ENCODE measurements around the gene TNN.

The TNN gene

DNA sequence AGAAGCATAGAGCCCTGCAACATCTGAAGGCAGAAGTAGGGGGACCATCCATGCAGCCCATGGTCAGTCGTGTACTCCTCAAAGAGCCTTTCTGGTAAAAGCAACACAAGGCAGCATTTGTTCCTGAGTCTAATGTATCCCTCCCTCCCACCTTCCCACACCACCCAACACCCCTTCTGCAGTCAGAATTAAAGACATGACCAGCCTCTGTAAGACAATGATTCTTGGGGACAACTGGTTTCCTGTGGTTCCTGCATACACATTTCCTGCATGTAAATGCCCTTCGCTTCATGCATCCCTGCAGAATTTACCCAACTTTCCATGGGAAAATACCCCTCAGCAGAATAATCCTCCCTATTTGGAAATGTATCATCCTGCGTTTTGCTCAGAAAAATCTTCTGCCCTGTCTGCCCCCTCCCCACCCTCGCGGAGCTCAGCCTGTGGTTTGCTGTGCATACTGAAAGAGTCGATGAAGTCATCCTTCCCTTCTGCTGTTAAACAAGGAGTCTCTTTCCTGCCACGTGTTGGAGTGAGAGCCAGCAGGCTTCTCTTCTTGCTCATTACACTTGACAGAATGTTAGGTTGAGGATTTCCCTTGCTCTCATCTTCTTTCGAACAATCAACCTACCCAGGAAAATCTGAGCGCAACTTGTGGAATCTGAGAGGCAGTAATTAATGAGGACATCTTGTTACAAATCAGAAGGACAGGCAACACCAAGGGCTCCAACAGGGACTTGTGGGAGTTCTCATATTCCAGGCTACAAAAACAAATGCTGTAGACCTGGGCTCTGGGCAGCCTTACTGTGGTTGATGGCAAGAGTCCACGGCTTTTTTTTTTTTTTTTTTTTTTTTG lies 4.7 kb downstream of the TNN start:
- Histone ChIP-seq H3K27ac (no peak overlapping the region), H3K4me3 (ENCODE audit: low read depth, low read length) (no peak overlapping the region), H3K27me3 (replicated peaks) (no peaks in the 10 kb centered on the region), H3K36me3 (replicated peaks) (no peaks in the 10 kb centered on the region)
- DNase-seq, result peak; percentile 74
- in situ Hi-C loops (cut with HindIII; ENCODE audit: low pct_ligation_motif_present, low sequenced_read_pairs), result no loop called here
- TF ChIP-seq, protein P1, sequence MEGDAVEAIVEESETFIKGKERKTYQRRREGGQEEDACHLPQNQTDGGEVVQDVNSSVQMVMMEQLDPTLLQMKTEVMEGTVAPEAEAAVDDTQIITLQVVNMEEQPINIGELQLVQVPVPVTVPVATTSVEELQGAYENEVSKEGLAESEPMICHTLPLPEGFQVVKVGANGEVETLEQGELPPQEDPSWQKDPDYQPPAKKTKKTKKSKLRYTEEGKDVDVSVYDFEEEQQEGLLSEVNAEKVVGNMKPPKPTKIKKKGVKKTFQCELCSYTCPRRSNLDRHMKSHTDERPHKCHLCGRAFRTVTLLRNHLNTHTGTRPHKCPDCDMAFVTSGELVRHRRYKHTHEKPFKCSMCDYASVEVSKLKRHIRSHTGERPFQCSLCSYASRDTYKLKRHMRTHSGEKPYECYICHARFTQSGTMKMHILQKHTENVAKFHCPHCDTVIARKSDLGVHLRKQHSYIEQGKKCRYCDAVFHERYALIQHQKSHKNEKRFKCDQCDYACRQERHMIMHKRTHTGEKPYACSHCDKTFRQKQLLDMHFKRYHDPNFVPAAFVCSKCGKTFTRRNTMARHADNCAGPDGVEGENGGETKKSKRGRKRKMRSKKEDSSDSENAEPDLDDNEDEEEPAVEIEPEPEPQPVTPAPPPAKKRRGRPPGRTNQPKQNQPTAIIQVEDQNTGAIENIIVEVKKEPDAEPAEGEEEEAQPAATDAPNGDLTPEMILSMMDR (IDR thresholded peaks at IDR 0.05; ENCODE audit: low read depth, low read length, missing control alignments), result no peak

DNA sequence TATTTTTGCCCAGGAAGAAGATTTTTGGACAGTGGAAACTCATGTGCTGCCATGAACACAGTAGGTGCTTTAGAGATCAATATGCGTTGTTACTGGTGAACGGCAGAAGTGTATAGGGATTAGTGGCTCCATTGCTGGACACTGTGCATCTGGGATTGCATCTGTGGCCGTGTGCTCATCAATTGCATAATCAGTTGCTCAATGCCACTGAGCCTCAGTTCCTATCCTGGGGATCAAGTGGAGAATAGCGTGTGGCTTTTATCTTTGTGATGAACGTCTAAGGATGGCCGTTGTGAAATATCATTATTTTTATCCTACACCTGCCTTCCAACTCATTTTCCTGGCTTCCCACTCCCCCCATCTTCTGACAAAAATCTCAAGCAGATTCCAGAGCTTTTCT lies 5.4 kb downstream of the TNN start:
- in situ Hi-C loops (cut with HindIII; ENCODE audit: low pct_ligation_motif_present, low sequenced_read_pairs), result no loop called here
- H3K36me3 ChIP-seq (replicated peaks), result no peaks in the 10 kb centered on the region
- TF ChIP-seq, protein P1 (IDR thresholded peaks at IDR 0.05; ENCODE audit: low read depth, low read length, missing control alignments), result no peak
- H3K27ac ChIP-seq, result no peak overlapping the region
- no peak overlapping the region for H3K4me3 ChIP-seq (ENCODE audit: low read depth, low read length)
- no peak for DNase-seq
- no peaks in the 10 kb centered on the region for H3K27me3 ChIP-seq (replicated peaks)

DNA sequence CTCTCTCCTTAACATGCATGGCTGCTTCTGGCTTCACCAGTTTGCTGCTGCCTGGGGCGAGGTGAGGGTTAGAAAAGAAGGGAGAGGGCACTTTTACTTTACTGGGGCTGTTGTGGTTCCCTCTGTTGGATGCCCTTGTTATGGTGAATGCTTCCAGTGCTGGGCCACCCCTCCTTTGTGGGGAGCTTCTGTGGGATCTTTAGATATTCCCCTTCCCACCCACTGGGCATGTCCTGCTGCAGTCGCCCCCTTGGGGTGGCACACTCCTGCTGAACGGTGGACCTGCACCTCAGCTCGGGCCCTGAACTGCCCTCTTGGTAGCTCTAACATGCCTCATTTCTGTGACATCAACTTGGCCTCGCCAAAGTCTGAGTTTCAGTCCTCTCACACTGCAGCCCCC lies 6.0 kb downstream of the TNN start:
- H3K4me3 ChIP-seq (ENCODE audit: low read depth, low read length), result no peak overlapping the region
- TF ChIP-seq, protein P1 (IDR thresholded peaks at IDR 0.05; ENCODE audit: low read depth, low read length, missing control alignments), result no peak

DNA sequence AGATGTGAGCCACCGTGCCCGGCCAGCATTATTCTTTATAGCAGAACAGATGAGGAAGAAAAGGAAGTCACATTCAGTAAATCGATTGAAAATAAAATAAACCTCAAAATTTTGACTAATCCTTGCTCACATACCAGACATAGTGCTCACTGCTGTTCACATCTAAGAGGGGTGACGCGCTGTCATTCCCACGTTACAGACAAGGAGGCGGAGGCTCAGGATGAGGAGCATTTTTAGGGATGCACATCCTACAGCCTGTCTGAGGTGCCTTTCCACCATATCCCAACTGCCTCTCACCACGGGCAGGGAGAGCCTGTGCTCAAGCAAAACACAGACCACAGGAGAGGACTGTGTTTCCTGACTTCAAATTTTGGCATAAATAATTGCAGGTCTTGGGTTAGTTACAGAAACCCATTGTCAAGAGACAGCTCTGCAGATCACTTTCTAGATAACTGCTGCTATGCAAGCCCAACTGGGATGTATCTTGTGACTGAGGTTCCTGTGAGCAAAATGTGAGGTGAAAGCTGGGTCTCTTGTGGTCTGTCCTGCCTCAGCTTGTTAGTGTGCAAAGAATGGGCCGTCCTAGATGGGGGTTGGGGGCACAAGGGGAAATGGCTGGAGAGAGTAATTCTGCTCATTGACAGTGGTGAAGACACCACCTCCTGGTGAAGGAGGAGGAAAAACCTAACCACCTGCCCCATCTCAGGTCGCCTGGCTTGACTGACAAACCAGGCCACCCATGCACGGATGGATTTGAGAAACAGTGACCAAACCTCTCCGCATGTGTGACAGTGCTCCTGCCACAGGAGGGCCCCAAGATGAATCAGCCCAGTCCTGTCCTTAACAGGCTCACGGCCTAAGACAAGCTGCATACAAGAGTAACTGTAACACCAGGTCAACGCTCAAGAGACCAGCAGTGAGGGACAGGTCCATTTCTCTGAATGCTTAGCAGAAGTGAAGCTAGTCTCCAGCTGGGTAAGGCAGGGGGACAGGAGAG lies 8.2 kb downstream of the TNN start:
- TF ChIP-seq, protein P1 (IDR thresholded peaks at IDR 0.05; ENCODE audit: low read depth, low read length, missing control alignments), result no peak
- Histone ChIP-seq H3K36me3 (replicated peaks) (no peaks in the 10 kb centered on the region), H3K4me3 (ENCODE audit: low read depth, low read length) (no peak overlapping the region), H3K27me3 (replicated peaks) (no peaks in the 10 kb centered on the region), H3K27ac (no peak overlapping the region)
- peak; percentile 38 for DNase-seq
- in situ Hi-C loops (cut with HindIII; ENCODE audit: low pct_ligation_motif_present, low sequenced_read_pairs), result no loop called here

More for the DNA sequence above, 6.0 kb downstream of the TNN start:
- H3K27me3 ChIP-seq (replicated peaks), result no peaks in the 10 kb centered on the region
- no peaks in the 10 kb centered on the region for H3K36me3 ChIP-seq (replicated peaks)
- no peak for DNase-seq
- H3K27ac ChIP-seq, result no peak overlapping the region
- in situ Hi-C loops (cut with HindIII; ENCODE audit: low pct_ligation_motif_present, low sequenced_read_pairs), result no loop called here

DNA sequence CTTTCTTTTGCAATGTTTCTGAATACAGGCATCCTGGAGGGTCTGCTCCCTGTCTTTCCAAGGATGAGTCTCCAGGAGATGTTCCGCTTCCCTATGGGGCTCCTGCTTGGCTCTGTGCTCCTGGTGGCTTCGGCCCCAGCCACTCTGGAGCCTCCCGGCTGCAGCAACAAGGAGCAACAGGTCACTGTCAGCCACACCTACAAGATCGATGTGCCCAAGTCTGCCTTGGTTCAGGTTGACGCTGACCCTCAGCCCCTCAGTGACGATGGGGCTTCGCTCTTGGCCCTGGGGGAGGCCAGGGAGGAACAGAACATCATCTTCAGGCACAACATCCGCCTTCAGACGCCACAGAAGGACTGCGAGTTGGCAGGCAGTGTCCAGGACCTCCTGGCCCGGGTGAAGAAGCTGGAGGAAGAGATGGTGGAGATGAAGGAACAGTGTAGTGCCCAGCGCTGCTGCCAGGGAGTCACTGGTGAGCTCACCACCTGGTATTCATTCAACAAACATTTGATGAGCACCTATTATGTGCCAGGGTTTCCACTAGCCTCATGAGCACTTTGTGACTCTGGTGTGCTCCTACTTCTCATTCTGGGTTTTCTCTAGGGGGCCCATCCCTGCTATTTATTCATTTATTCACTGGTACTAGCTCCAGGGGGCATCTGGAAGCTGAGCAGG lies 9.9 kb downstream of the TNN start:
- in situ Hi-C loops (cut with HindIII; ENCODE audit: low pct_ligation_motif_present, low sequenced_read_pairs), result no loop called here

More for the DNA sequence above, 9.9 kb downstream of the TNN start:
- TF ChIP-seq, protein P1 (IDR thresholded peaks at IDR 0.05; ENCODE audit: low read depth, low read length, missing control alignments), result no peak
- Histone ChIP-seq H3K4me3 (ENCODE audit: low read depth, low read length) (no peak overlapping the region), H3K27me3 (replicated peaks) (no peaks in the 10 kb centered on the region), H3K27ac (no peak overlapping the region), H3K36me3 (replicated peaks) (no peaks in the 10 kb centered on the region)
- DNase-seq, result no peak

Data from brain microvascular endothelial cell (primary cell).